Measurements from ENCODE around the gene APBA2. TPM values are rescaled to one million over a fixed set of nuclear protein-coding genes. Genes with fewer than 3 reads are reported as not detected.
A peak's percentile ranks its signal among the peaks of the same experiment; 100 is the strongest.

Gene APBA2
- total and polyA plus RNA-seq, 11 donors, result 0.16 to 1.3 (median 0.40) TPM; not detected in 2

- peak; percentile 90 to 96 (median 96) for ATAC-seq
- H3K27ac ChIP-seq, result no peak overlapping the region
These were observed 91.7 kb downstream of the APBA2 start for GRCh38 chr15:28977377-28978010.

GRCh38 chr15:28978011-28978378 lies 92.2 kb downstream of the APBA2 start:
- DNase-seq, result no peak
- ATAC-seq, result no peak
- Histone ChIP-seq H3K27me3 (no peaks in the 10 kb centered on the region), H3K4me1 (no peaks in the 10 kb centered on the region), H3K36me3 (no peaks in the 10 kb centered on the region), H3K9me3 (no peaks in the 10 kb centered on the region), H3K27ac (no peak overlapping the region), H3K4me3 (no peak overlapping the region)
- no peak for TF ChIP-seq POLR2A (IDR thresholded peaks at IDR 0.05)
- no peak for TF ChIP-seq CTCF (IDR thresholded peaks at IDR 0.05)
- intact Hi-C loops (cut with DNase I), result no loop called here
- 81 to 85% (median 82%) methylated on average over 7 of the region's 7 CpGs for WGBS, 4 donors

More at GRCh38 chr15:28977377-28978010, 91.7 kb downstream of the APBA2 start:
- DNase-seq, result peak in 4 of 5 donors; percentile 48 to 68 (median 58)
- intact Hi-C loops (cut with DNase I), result no loop called here
- 80 to 85% (median 85%) methylated on average over 6 of the region's 6 CpGs for WGBS, 4 donors
- Histone ChIP-seq H3K9me3 (no peaks in the 10 kb centered on the region), H3K36me3 (no peaks in the 10 kb centered on the region), H3K4me3 (no peak overlapping the region), H3K27me3 (no peaks in the 10 kb centered on the region), H3K4me1 (no peaks in the 10 kb centered on the region)
- TF ChIP-seq POLR2A (IDR thresholded peaks at IDR 0.05) (no peak), CTCF (IDR thresholded peaks at IDR 0.05) (no peak)

- intact Hi-C loops (cut with DNase I), result no loop called here
- Histone ChIP-seq H3K27ac (no peak overlapping the region), H3K9me3 (no peaks in the 10 kb centered on the region), H3K4me3 (no peak overlapping the region), H3K27me3 (no peaks in the 10 kb centered on the region), H3K4me1 (no peaks in the 10 kb centered on the region), H3K36me3 (no peaks in the 10 kb centered on the region)
- DNase-seq, result no peak
- ATAC-seq, result no peak
- WGBS, 4 donors, result 75 to 91% (median 84%) methylated on average over 3 of the region's 3 CpGs
- TF ChIP-seq CTCF (IDR thresholded peaks at IDR 0.05) (no peak), POLR2A (IDR thresholded peaks at IDR 0.05) (no peak)
These were observed 92.9 kb downstream of the APBA2 start for GRCh38 chr15:28978661-28979060.

DNA sequence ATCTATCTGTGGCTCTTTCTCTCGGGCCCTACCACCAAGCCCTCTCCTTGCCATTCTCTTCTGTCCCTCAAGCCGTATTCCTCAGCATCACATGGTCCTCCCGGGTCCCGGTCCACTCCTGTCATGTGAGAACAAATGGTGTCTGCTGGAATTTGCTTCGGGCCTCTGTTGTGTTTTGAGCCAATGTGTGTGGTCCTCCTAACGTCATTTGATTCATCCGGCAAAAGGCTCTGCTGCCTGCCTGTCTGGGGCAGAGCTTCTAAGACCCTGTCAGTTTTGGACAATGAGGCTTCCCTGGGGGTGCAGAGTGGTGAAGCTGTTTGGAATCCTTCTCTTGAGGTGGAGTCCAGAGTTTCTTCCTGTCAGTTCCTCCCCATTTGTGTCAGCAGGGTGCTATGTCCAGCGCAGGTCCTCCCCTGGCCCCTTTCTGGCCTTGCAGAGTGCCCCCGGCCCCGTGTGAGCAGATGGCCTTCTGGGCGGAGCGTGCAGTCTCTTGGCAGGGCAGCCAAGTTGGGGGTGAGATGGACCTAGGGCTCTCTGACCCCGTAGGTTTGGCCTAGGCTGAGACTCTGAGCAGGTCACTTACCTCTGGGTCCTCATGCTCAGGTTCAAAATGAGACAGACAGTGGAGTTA lies 93.6 kb downstream of the APBA2 start:
- no peaks in the 10 kb centered on the region for H3K4me1 ChIP-seq
- H3K27me3 ChIP-seq, result no peaks in the 10 kb centered on the region
- H3K9me3 ChIP-seq, result no peaks in the 10 kb centered on the region
- no peak overlapping the region for H3K27ac ChIP-seq
- 72 to 78% (median 74%) methylated on average over 11 to 13 of the region's 13 CpGs for WGBS, 4 donors
- TF ChIP-seq POLR2A (IDR thresholded peaks at IDR 0.05), result no peak
- no peak for TF ChIP-seq CTCF (IDR thresholded peaks at IDR 0.05)
- H3K4me3 ChIP-seq, result no peak overlapping the region
- intact Hi-C loops (cut with DNase I), result no loop called here
- H3K36me3 ChIP-seq, result no peaks in the 10 kb centered on the region
- no peak for DNase-seq
- no peak for ATAC-seq

All from heart left ventricle (tissue), 16 donors.